GM19463 (cell line): ENCODE data around the gene ENO1.
"Not testable (repeated sequence)": the region's sequence is repeated elsewhere in the genome, so short reads cannot be mapped to it uniquely, and the experiment has no call there.

Source experiments
- ATAC-seq: cut with Tn5 transposase; IDR thresholded peaks from one replicate; pipeline ENCODE4 v1.9.1; 2021; ENCODE audit warnings: mild to moderate bottlenecking, moderate library complexity; ENCODE audit not compliant: unreplicated experiment

Gene ENO1

GRCh38 chr1:8878448-8878697 lies at the start of gene ENO1:
Gene ENO1, minus strand, starts transcription at chr1:8878686. Its CDS starts 3,778 bp downstream, at chr1:8874908.
- ATAC-seq: no peak

GRCh38 chr1:8926707-8927694 lies 48.5 kb upstream of the ENO1 start:
- no peak for ATAC-seq

GRCh38 chr1:8925960-8926359 lies 47.5 kb upstream of the ENO1 start:
- ATAC-seq: no peak

- no peak for ATAC-seq
Measured at GRCh38 chr1:8925406-8925805, 46.9 kb upstream of the ENO1 start.

GRCh38 chr1:8922962-8923361 lies 44.5 kb upstream of the ENO1 start:
- no peak for ATAC-seq

GRCh38 chr1:8917536-8917935 lies 39.0 kb upstream of the ENO1 start:
- not testable (repeated sequence) for ATAC-seq

GRCh38 chr1:8915446-8915845 lies 37.0 kb upstream of the ENO1 start:
- ATAC-seq: no peak

GRCh38 chr1:8914466-8914865 lies 36.0 kb upstream of the ENO1 start:
- no peak for ATAC-seq

- no peak for ATAC-seq
Measured at GRCh38 chr1:8913457-8913856, 35.0 kb upstream of the ENO1 start.

- ATAC-seq: no peak
Measured at GRCh38 chr1:8911416-8912309, 33.2 kb upstream of the ENO1 start.

- no peak for ATAC-seq
Measured at GRCh38 chr1:8910914-8911313, 32.4 kb upstream of the ENO1 start.

GRCh38 chr1:8910331-8910730 lies 31.8 kb upstream of the ENO1 start:
- ATAC-seq: no peak

GRCh38 chr1:8908388-8909151 lies 30.1 kb upstream of the ENO1 start:
- ATAC-seq: no peak

GRCh38 chr1:8905582-8906191 lies 27.2 kb upstream of the ENO1 start:
- ATAC-seq: no peak

- ATAC-seq: no peak
Measured at GRCh38 chr1:8903908-8904650, 25.6 kb upstream of the ENO1 start.

GRCh38 chr1:8903410-8903809 lies 24.9 kb upstream of the ENO1 start:
- ATAC-seq: no peak

- ATAC-seq: no peak
Measured at GRCh38 chr1:8902765-8903164, 24.3 kb upstream of the ENO1 start.

- ATAC-seq: not testable (repeated sequence)
Measured at GRCh38 chr1:8900684-8901083, 22.2 kb upstream of the ENO1 start.

GRCh38 chr1:8899046-8899445 lies 20.6 kb upstream of the ENO1 start:
- ATAC-seq: no peak

- ATAC-seq: not testable (repeated sequence)
Measured at GRCh38 chr1:8898418-8898817, 19.9 kb upstream of the ENO1 start.
